ENCODE data around the gene IARS1.
A peak's percentile ranks its signal among the peaks of the same experiment; 100 is the strongest.

IARS1 gene

GRCh38 chr9:92299116-92299515 is 5.6 kb upstream of the IARS1 start:
- Histone ChIP-seq H3K27ac (ENCODE audit: low read length) (no peak overlapping the region), H3K4me2 (ENCODE audit: insufficient read depth, low read length) (no peak overlapping the region), H3K4me1 (ENCODE audit: insufficient read depth, low read length) (peaks cover 21% of the 10 kb centered on the region), H3K9ac (ENCODE audit: low read depth, low read length) (no peak overlapping the region), H3K9me3 (ENCODE audit: insufficient read depth, low read length, severe bottlenecking) (no peaks in the 10 kb centered on the region), H4K20me1 (ENCODE audit: insufficient read depth, low read length) (no peaks in the 10 kb centered on the region), H2AFZ (ENCODE audit: low read depth, low read length) (no peak overlapping the region), H3K27me3 (ENCODE audit: insufficient read depth, low read length, poor library complexity) (no peaks in the 10 kb centered on the region), H3K36me3 (ENCODE audit: insufficient read depth, low read length) (peaks cover 68% of the 10 kb centered on the region), H3K79me2 (ENCODE audit: insufficient read depth, low read length) (peaks cover 13% of the 10 kb centered on the region), H3K4me3 (ENCODE audit: low read depth in 1 of 2, low read length in 2 of 2) (no peak overlapping the region)
- ATAC-seq (ENCODE audit: insufficient read depth, low read depth), result no peak
- TF ChIP-seq EZH2 (IDR thresholded peaks at IDR 0.05; ENCODE audit: borderline replicate concordance, low read depth, low read length, severe bottlenecking) (no peak), CTCF (IDR thresholded peaks at IDR 0.05; ENCODE audit: borderline replicate concordance, extremely low read depth, low read length, poor library complexity, severe bottlenecking) (no peak)
- DNase-seq, result no peak

- ATAC-seq (ENCODE audit: insufficient read depth, low read depth), result no peak
- TF ChIP-seq CTCF (IDR thresholded peaks at IDR 0.05; ENCODE audit: borderline replicate concordance, extremely low read depth, low read length, poor library complexity, severe bottlenecking), result no peak
- TF ChIP-seq EZH2 (IDR thresholded peaks at IDR 0.05; ENCODE audit: borderline replicate concordance, low read depth, low read length, severe bottlenecking), result no peak
- no peak overlapping the region for H3K9ac ChIP-seq (ENCODE audit: low read depth, low read length)
- peaks cover 59% of the 10 kb centered on the region for H3K36me3 ChIP-seq (ENCODE audit: insufficient read depth, low read length)
- no peak overlapping the region for H2AFZ ChIP-seq (ENCODE audit: low read depth, low read length)
- no peaks in the 10 kb centered on the region for H4K20me1 ChIP-seq (ENCODE audit: insufficient read depth, low read length)
- no peak overlapping the region for H3K4me3 ChIP-seq (ENCODE audit: low read depth in 1 of 2, low read length in 2 of 2)
- no peak overlapping the region for H3K27ac ChIP-seq (ENCODE audit: low read length)
- no peak for DNase-seq
- no peaks in the 10 kb centered on the region for H3K27me3 ChIP-seq (ENCODE audit: insufficient read depth, low read length, poor library complexity)
- no peaks in the 10 kb centered on the region for H3K9me3 ChIP-seq (ENCODE audit: insufficient read depth, low read length, severe bottlenecking)
- H3K4me2 ChIP-seq (ENCODE audit: insufficient read depth, low read length), result no peak overlapping the region
- peaks cover 19% of the 10 kb centered on the region for H3K79me2 ChIP-seq (ENCODE audit: insufficient read depth, low read length)
- H3K4me1 ChIP-seq (ENCODE audit: insufficient read depth, low read length), result peaks cover 21% of the 10 kb centered on the region
These were observed 4.5 kb upstream of the IARS1 start for GRCh38 chr9:92298036-92298435.

- Histone ChIP-seq H3K9ac (ENCODE audit: low read depth, low read length) (no peak overlapping the region), H2AFZ (ENCODE audit: low read depth, low read length) (no peak overlapping the region), H4K20me1 (ENCODE audit: insufficient read depth, low read length) (no peaks in the 10 kb centered on the region; the same call in 1 of the 2 replicates), H3K79me2 (ENCODE audit: insufficient read depth, low read length) (peaks cover 24% of the 10 kb centered on the region), H3K4me2 (ENCODE audit: insufficient read depth, low read length) (no peak overlapping the region), H3K4me1 (ENCODE audit: insufficient read depth, low read length) (peaks cover 22% of the 10 kb centered on the region), H3K36me3 (ENCODE audit: insufficient read depth, low read length) (peaks cover 55% of the 10 kb centered on the region), H3K27me3 (ENCODE audit: insufficient read depth, low read length, poor library complexity) (no peaks in the 10 kb centered on the region), H3K4me3 (ENCODE audit: low read depth in 1 of 2, low read length in 2 of 2) (no peak overlapping the region), H3K27ac (ENCODE audit: low read length) (no peak overlapping the region), H3K9me3 (ENCODE audit: insufficient read depth, low read length, severe bottlenecking) (no peaks in the 10 kb centered on the region)
- DNase-seq, result no peak
- TF ChIP-seq CTCF (IDR thresholded peaks at IDR 0.05; ENCODE audit: borderline replicate concordance, extremely low read depth, low read length, poor library complexity, severe bottlenecking) (no peak), EZH2 (IDR thresholded peaks at IDR 0.05; ENCODE audit: borderline replicate concordance, low read depth, low read length, severe bottlenecking) (no peak)
- no peak for ATAC-seq (ENCODE audit: insufficient read depth, low read depth)
These were observed 4.1 kb upstream of the IARS1 start for GRCh38 chr9:92297611-92298010.

- no peak for ATAC-seq (ENCODE audit: insufficient read depth, low read depth)
- peaks cover 40% of the 10 kb centered on the region for H3K4me1 ChIP-seq (ENCODE audit: insufficient read depth, low read length)
- peaks cover 41% of the 10 kb centered on the region for H3K79me2 ChIP-seq (ENCODE audit: insufficient read depth, low read length)
- no peak overlapping the region for H2AFZ ChIP-seq (ENCODE audit: low read depth, low read length)
- TF ChIP-seq CTCF (IDR thresholded peaks at IDR 0.05; ENCODE audit: borderline replicate concordance, extremely low read depth, low read length, poor library complexity, severe bottlenecking) (no peak), EZH2 (IDR thresholded peaks at IDR 0.05; ENCODE audit: borderline replicate concordance, low read depth, low read length, severe bottlenecking) (no peak)
- H3K4me2 ChIP-seq (ENCODE audit: insufficient read depth, low read length), result 0 out of 2 replicates have a peak overlapping the region, but pooled peaks have one; percentile 88
- no peak overlapping the region for H3K9ac ChIP-seq (ENCODE audit: low read depth, low read length)
- H3K27ac ChIP-seq (ENCODE audit: low read length), result peak overlapping the region; percentile 41; the same call in 1 of the 2 replicates
- peaks cover 54% of the 10 kb centered on the region for H3K36me3 ChIP-seq (ENCODE audit: insufficient read depth, low read length)
- no peak overlapping the region for H3K4me3 ChIP-seq (ENCODE audit: low read depth in 1 of 2, low read length in 2 of 2)
- no peaks in the 10 kb centered on the region for H3K9me3 ChIP-seq (ENCODE audit: insufficient read depth, low read length, severe bottlenecking)
- peaks cover 15% of the 10 kb centered on the region; the same call in 1 of the 2 replicates for H4K20me1 ChIP-seq (ENCODE audit: insufficient read depth, low read length)
- H3K27me3 ChIP-seq (ENCODE audit: insufficient read depth, low read length, poor library complexity), result no peaks in the 10 kb centered on the region
- no peak for DNase-seq
These were observed 2.3 kb upstream of the IARS1 start for GRCh38 chr9:92295827-92296258.
